CD4-positive, alpha-beta memory T cell (primary cell): Measurements from ENCODE around the gene BABAM2. TPM values are rescaled to one million over a fixed set of nuclear protein-coding genes. Genes with fewer than 3 reads are reported as not detected.
"Not testable (repeated sequence)": the region's sequence is repeated elsewhere in the genome, so short reads cannot be mapped to it uniquely, and the experiment has no call there.

ENCODE experiments used
- CTCF ChIA-PET: fragments of 350-600 bp; sonication (Branson Sonifier 250); formaldehyde crosslinking; loops from one replicate; lab custom pipeline; 2021; ENCODE audit warnings: inconsistent platforms; ENCODE audit not compliant: partially characterized antibody; lab: Charles Lee
- POLR2A ChIA-PET: fragments of 350-600 bp; sonication (Branson Sonifier 250); formaldehyde crosslinking; loops from one replicate; lab custom pipeline; 2021; ENCODE audit not compliant: partially characterized antibody; lab: Charles Lee
- DNase-seq, 5 donors: peaks; one replicate each; pipeline versions ENCODE4 v3.0.0 to v3.0.0-alpha.2; 2020 to 2022; ENCODE audit warnings: mixed read lengths in 1 of 5
- H3K27ac ChIP-seq: one replicate; pipeline ENCODE4 v1.7.0; 2013; ENCODE audit warnings: low read depth, low read length
- H3K27me3 ChIP-seq: 2 replicates; pipeline ENCODE4 v1.7.0; 2013; ENCODE audit warnings: mild to moderate bottlenecking, low read length, moderate library complexity; ENCODE audit not compliant: insufficient read depth
- H3K36me3 ChIP-seq: 2 replicates; pipeline ENCODE4 v1.7.0; 2013; ENCODE audit warnings: mild to moderate bottlenecking, low read length, moderate library complexity; ENCODE audit not compliant: insufficient read depth
- H3K4me1 ChIP-seq: 2 replicates; pipeline ENCODE4 v1.7.0; 2013; ENCODE audit warnings: mild to moderate bottlenecking, low read length, moderate library complexity; ENCODE audit not compliant: insufficient read depth
- H3K4me3 ChIP-seq, 2 donors: one replicate each; pipeline ENCODE4 v1.7.0; 2013; ENCODE audit warnings: low read length in 2 of 2, mild to moderate bottlenecking in 1 of 2
- H3K9me3 ChIP-seq, 2 donors: one replicate each; pipeline ENCODE4 v1.7.0; 2013; ENCODE audit warnings: low read length in 2 of 2, control low read depth in 1 of 2; ENCODE audit not compliant: control insufficient read depth in 1 of 2
- H3K27ac Mint-ChIP-seq, 7 donors: one replicate each; pipeline ENCODE4 v1.8.0; 2020 to 2021; ENCODE audit warnings: mixed read lengths in 7 of 7, mild to moderate bottlenecking in 6 of 7, inconsistent platforms in 3 of 7, moderate library complexity in 3 of 7
- H3K27me3 Mint-ChIP-seq, 2 donors: one replicate each; pipeline ENCODE4 v1.8.0; 2020 to 2021; ENCODE audit warnings: mixed read lengths in 2 of 2
- H3K36me3 Mint-ChIP-seq, 2 donors: one replicate each; pipeline ENCODE4 v1.8.0; 2020 to 2021; ENCODE audit warnings: mixed read lengths in 2 of 2, inconsistent platforms in 1 of 2, mild to moderate bottlenecking in 1 of 2
- H3K4me1 Mint-ChIP-seq, 4 donors: one replicate each; pipeline ENCODE4 v1.8.0; 2020 to 2021; ENCODE audit warnings: mixed read lengths in 4 of 4, mild to moderate bottlenecking in 1 of 4
- H3K4me3 Mint-ChIP-seq, 8 donors: one replicate each; pipeline ENCODE4 v1.8.0; 2020 to 2021; ENCODE audit warnings: mixed read lengths in 8 of 8, mild to moderate bottlenecking in 7 of 8, moderate library complexity in 6 of 8, inconsistent platforms in 3 of 8
- H3K9me3 Mint-ChIP-seq, 8 donors: one replicate each; pipeline ENCODE4 v1.8.0; 2020 to 2021; ENCODE audit warnings: mixed read lengths in 8 of 8, mild to moderate bottlenecking in 5 of 8, inconsistent platforms in 3 of 8, moderate library complexity in 1 of 8
- intact Hi-C: fragments of 100-400 bp; cut with micrococcal nuclease; formaldehyde crosslinking; loops from one replicate; pipeline ENCODE4 v1.15.1; 2023
- polyA plus RNA-seq, 2 donors: library from polyadenylated mRNA; unstranded; fragments of 300-500 nt; fragmentation: Illumina TruSeq; gene quantifications; one replicate each; pipeline ENCODE4 v1.2.3, GENCODE V29; 2021
- total RNA-seq, 2 experiments: library from RNA; stranded (reverse); gene quantifications; one replicate each; pipeline ENCODE4 v1.2.3, GENCODE V29; 2021

BABAM2 gene
- total and polyA plus RNA-seq, 4 experiments from 2014 or later: 37.3 to 60.1 (median 48.2) TPM

- no peaks in the 10 kb centered on the region for H3K27me3 ChIP-seq
- Mint-ChIP-seq H3K4me1 (peaks cover 30 to 62% (median 43%) of the 10 kb centered on the region in 4 donors), H3K27ac (peak overlapping the region; percentile 84 to 97 (median 95)), H3K4me3 (peak overlapping the region; percentile 54 to 85 (median 78)), H3K36me3 (peaks cover 4 to 7% of the 10 kb centered on the region in 2 donors), H3K27me3 (no peaks in the 10 kb centered on the region), H3K9me3 (no peaks in the 10 kb centered on the region)
- intact Hi-C loops: no loop called here
- no peaks in the 10 kb centered on the region for H3K9me3 ChIP-seq
- ChIA-PET POLR2A (interaction anchor here (0.9 kb wide), 1 partner anchor 141 kb away, joined by 4 read pairs; the partner anchor contains the start of gene FOSL2), CTCF (no interaction called here)
- peak overlapping the region; percentile 33 for H3K27ac ChIP-seq
- peaks cover 48% of the 10 kb centered on the region for H3K4me1 ChIP-seq
- H3K4me3 ChIP-seq: no peak overlapping the region
- peak in 4 of 5 donors; percentile 43 to 60 (median 48) for DNase-seq
- H3K36me3 ChIP-seq: no peaks in the 10 kb centered on the region
Measured at GRCh38 chr2:28251337-28251736, 360.8 kb downstream of the BABAM2 start.

GRCh38 chr2:28252311-28252710, 361.8 kb downstream of the BABAM2 start:
- H3K9me3 Mint-ChIP-seq: no peaks in the 10 kb centered on the region
- peak in 4 of 5 donors; percentile 8 to 29 (median 23) for DNase-seq
- H3K27ac Mint-ChIP-seq: peak overlapping the region; percentile 85 to 97 (median 93)
- Histone ChIP-seq H3K4me3 (peak overlapping the region in 1 of 2 donors; percentile 12), H3K27me3 (no peaks in the 10 kb centered on the region), H3K36me3 (no peaks in the 10 kb centered on the region), H3K27ac (no peak overlapping the region), H3K4me1 (peaks cover 40% of the 10 kb centered on the region), H3K9me3 (no peaks in the 10 kb centered on the region)
- H3K4me3 Mint-ChIP-seq: peak overlapping the region; percentile 51 to 85 (median 66)
- peaks cover 6 to 7% of the 10 kb centered on the region in 2 donors for H3K36me3 Mint-ChIP-seq
- intact Hi-C loops: no loop called here
- ChIA-PET POLR2A (interaction anchor here (1.4 kb wide), 1 partner anchor 141 kb away, joined by 4 read pairs; no protein-coding TSS in a partner anchor), CTCF (interaction anchor here (0.9 kb wide), 1 partner anchor 528 kb away, joined by 3 read pairs; no protein-coding TSS in a partner anchor)
- no peaks in the 10 kb centered on the region for H3K27me3 Mint-ChIP-seq
- H3K4me1 Mint-ChIP-seq: peaks cover 26 to 56% (median 36%) of the 10 kb centered on the region in 4 donors

GRCh38 chr2:28253543-28253942, 363.0 kb downstream of the BABAM2 start:
- intact Hi-C loops: no loop called here
- H3K27ac Mint-ChIP-seq: peak overlapping the region in 5 of 7 donors; percentile 74 to 96 (median 83)
- POLR2A ChIA-PET: interaction anchor here (0.7 kb wide), 1 partner anchor 170 kb away, joined by 3 read pairs; no protein-coding TSS in a partner anchor

GRCh38 chr2:28255231-28255630, 364.7 kb downstream of the BABAM2 start:
- H3K4me1 Mint-ChIP-seq: peaks cover 20 to 39% (median 26%) of the 10 kb centered on the region in 4 donors
- H3K9me3 Mint-ChIP-seq, H3K4me3 Mint-ChIP-seq, H3K9me3 ChIP-seq, H3K36me3 Mint-ChIP-seq, H3K27ac ChIP-seq, H3K4me3 ChIP-seq, H3K27me3 ChIP-seq, intact Hi-C loops, POLR2A ChIA-PET, H3K27ac Mint-ChIP-seq, H3K36me3 ChIP-seq, CTCF ChIA-PET, H3K27me3 Mint-ChIP-seq, DNase-seq: not testable (repeated sequence)
- peaks cover 36% of the 10 kb centered on the region for H3K4me1 ChIP-seq

More at GRCh38 chr2:28253543-28253942, 363.0 kb downstream of the BABAM2 start:
- no peak overlapping the region for H3K27ac ChIP-seq
- H3K36me3 ChIP-seq: no peaks in the 10 kb centered on the region
- no peak overlapping the region for H3K4me3 ChIP-seq
- Mint-ChIP-seq H3K9me3 (no peaks in the 10 kb centered on the region), H3K36me3 (peaks cover 4 to 7% of the 10 kb centered on the region in 2 donors), H3K4me1 (peaks cover 23 to 49% (median 30%) of the 10 kb centered on the region in 4 donors), H3K4me3 (peak overlapping the region in 3 of 8 donors; percentile 3 to 25 (median 5)), H3K27me3 (no peaks in the 10 kb centered on the region)
- H3K27me3 ChIP-seq: no peaks in the 10 kb centered on the region
- no peak for DNase-seq
- H3K9me3 ChIP-seq: no peaks in the 10 kb centered on the region
- CTCF ChIA-PET: interaction anchor here (0.9 kb wide), 1 partner anchor 529 kb away, joined by 3 read pairs; no protein-coding TSS in a partner anchor
- H3K4me1 ChIP-seq: peaks cover 36% of the 10 kb centered on the region

DNA sequence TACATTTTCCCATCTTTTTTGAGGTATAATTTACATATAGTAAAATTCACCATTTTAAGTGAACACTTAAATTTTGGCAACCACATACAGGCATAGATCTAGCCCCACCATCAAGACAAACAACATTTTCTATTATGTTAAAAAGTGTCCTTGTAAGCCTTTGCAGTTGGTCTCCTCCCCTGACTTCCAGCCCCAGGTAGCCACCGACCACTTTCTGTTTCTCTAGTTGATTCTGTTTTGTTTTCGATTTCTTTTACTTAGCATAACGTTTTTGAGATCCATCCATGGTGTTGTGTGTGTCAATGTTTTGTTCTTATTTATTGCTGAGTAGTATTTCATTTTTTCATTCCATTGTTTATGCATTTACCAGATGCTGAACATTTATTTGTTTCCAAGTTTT, 366.7 kb downstream of the BABAM2 start:
- Histone ChIP-seq H3K9me3 (no peaks in the 10 kb centered on the region), H3K4me1 (peaks cover 20% of the 10 kb centered on the region), H3K27ac (no peak overlapping the region), H3K27me3 (no peaks in the 10 kb centered on the region), H3K36me3 (no peaks in the 10 kb centered on the region), H3K4me3 (no peak overlapping the region)
- DNase-seq: no peak
- peaks cover 14 to 23% (median 17%) of the 10 kb centered on the region in 4 donors for H3K4me1 Mint-ChIP-seq
- intact Hi-C loops: no loop called here
- no peaks in the 10 kb centered on the region for H3K9me3 Mint-ChIP-seq
- H3K27me3 Mint-ChIP-seq: no peaks in the 10 kb centered on the region
- H3K36me3 Mint-ChIP-seq: peaks cover 6 to 12% of the 10 kb centered on the region in 2 donors
- H3K27ac Mint-ChIP-seq: peak overlapping the region in 4 of 7 donors; percentile 57 to 89 (median 81)
- ChIA-PET POLR2A (no interaction called here), CTCF (no interaction called here)
- H3K4me3 Mint-ChIP-seq: peak overlapping the region in 1 of 8 donors; percentile 1

DNA sequence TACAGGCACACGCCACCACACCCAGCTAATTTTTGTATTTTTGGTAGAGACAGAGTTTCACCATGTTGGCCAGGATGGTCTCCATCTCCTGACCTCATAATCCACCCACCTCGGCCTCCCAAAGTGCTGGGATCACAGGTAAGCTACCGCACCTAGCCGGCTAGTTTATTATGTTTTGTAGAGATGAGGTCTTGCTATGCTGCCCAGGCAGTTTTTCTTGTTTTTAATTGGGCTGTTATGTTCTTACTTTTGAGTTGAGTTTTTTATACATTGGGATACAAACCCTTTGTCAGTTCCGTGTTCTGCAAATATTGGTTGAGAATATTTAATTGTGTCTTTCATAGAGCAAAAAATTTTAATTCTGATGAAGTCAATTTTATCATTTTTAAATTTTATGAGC, 368.7 kb downstream of the BABAM2 start:
- H3K9me3 Mint-ChIP-seq, H3K4me1 Mint-ChIP-seq, H3K4me3 Mint-ChIP-seq, H3K4me3 ChIP-seq, H3K27me3 ChIP-seq, H3K27ac ChIP-seq, H3K27ac Mint-ChIP-seq, H3K27me3 Mint-ChIP-seq, H3K4me1 ChIP-seq, intact Hi-C loops, DNase-seq, H3K36me3 ChIP-seq, POLR2A ChIA-PET, H3K9me3 ChIP-seq: not testable (repeated sequence)
- H3K36me3 Mint-ChIP-seq: peaks cover 8 to 14% of the 10 kb centered on the region in 2 donors
- CTCF ChIA-PET: interaction anchor here (0.6 kb wide), 1 partner anchor 174 kb away, joined by 3 read pairs; no protein-coding TSS in a partner anchor

GRCh38 chr2:28263690-28264089, 373.2 kb downstream of the BABAM2 start:
- Histone ChIP-seq H3K36me3 (no peaks in the 10 kb centered on the region), H3K27me3 (no peaks in the 10 kb centered on the region), H3K27ac (no peak overlapping the region), H3K4me3 (no peak overlapping the region), H3K9me3 (no peaks in the 10 kb centered on the region), H3K4me1 (no peaks in the 10 kb centered on the region)
- peaks cover 0 to 8% (median 5%) of the 10 kb centered on the region in 4 donors for H3K4me1 Mint-ChIP-seq
- intact Hi-C loops: no loop called here
- ChIA-PET POLR2A (no interaction called here), CTCF (no interaction called here)
- no peaks in the 10 kb centered on the region for H3K9me3 Mint-ChIP-seq
- H3K27ac Mint-ChIP-seq: peak overlapping the region in 1 of 7 donors; percentile 69
- no peaks in the 10 kb centered on the region for H3K27me3 Mint-ChIP-seq
- no peak overlapping the region for H3K4me3 Mint-ChIP-seq
- H3K36me3 Mint-ChIP-seq: peaks cover 6 to 14% of the 10 kb centered on the region in 2 donors
- no peak for DNase-seq
